Neural crest cell (in vitro differentiated cells): Measurements from ENCODE around the gene DHRS1. TPM values are rescaled to one million over a fixed set of nuclear protein-coding genes. Genes with fewer than 3 reads are reported as not detected.

Experiments
- DNase-seq: peaks from one replicate; pipeline ENCODE4 v3.0.0; 2021; ENCODE audit warnings: low read depth, mixed read lengths, low spot score
- H3K27ac Mint-ChIP-seq: one replicate; pipeline ENCODE4 v1.8.0; 2021; ENCODE audit warnings: mild to moderate bottlenecking, mixed read lengths; ENCODE audit not compliant: unreplicated experiment
- H3K27me3 Mint-ChIP-seq: 2 replicates; pipeline ENCODE4 v1.8.0; 2021; ENCODE audit warnings: low read depth, mild to moderate bottlenecking, mixed read lengths
- H3K36me3 Mint-ChIP-seq: 2 replicates; pipeline ENCODE4 v1.8.0; 2021; ENCODE audit warnings: low read depth, mild to moderate bottlenecking, mixed read lengths
- H3K4me1 Mint-ChIP-seq: 2 replicates; pipeline ENCODE4 v1.8.0; 2021; ENCODE audit warnings: mixed read lengths
- H3K4me3 Mint-ChIP-seq: one replicate; pipeline ENCODE4 v1.8.0; 2021; ENCODE audit warnings: mild to moderate bottlenecking, mixed read lengths
- H3K9me3 Mint-ChIP-seq: 2 replicates; pipeline ENCODE4 v1.8.0; 2021; ENCODE audit warnings: mixed read lengths
- CTCF ChIP-seq: fragments of 200-600 bp; sonication (generic); conservative IDR thresholded peaks from 2 replicates; pipeline ENCODE4 v1.5.0; 2021; ENCODE audit warnings: antibody characterized with exemption, mild to moderate bottlenecking
- total RNA-seq: library from RNA; stranded (reverse); gene quantifications from 2 replicates; pipeline ENCODE4 v1.2.1, GENCODE V29; 2021

Gene DHRS1
- total RNA-seq, 1 donor from 2014 or later, result 17.2 TPM

- DNase-seq, result no peak
- Mint-ChIP-seq H3K36me3 (peaks cover 3% of the 10 kb centered on the region), H3K27ac (peak within 1 kb of the TSS; percentile 24), H3K4me3 (no peak within 1 kb of the TSS), H3K9me3 (no peaks in the 10 kb centered on the region), H3K4me1 (peaks cover 5% of the 10 kb centered on the region), H3K27me3 (no peaks in the 10 kb centered on the region)
- TF ChIP-seq CTCF, result no peak
These were observed 11.3 kb upstream of the DHRS1 start, which contains the start of gene LTB4R for GRCh38 chr14:24310646-24311604. LTB4R (plus strand) TSS chr14:24311502; CDS start chr14:24315652, 4,150 bp downstream.

GRCh38 chr14:24310265-24310645 lies 10.7 kb upstream of the DHRS1 start:
- H3K4me3 Mint-ChIP-seq, result no peak overlapping the region
- TF ChIP-seq CTCF, result no peak
- H3K9me3 Mint-ChIP-seq, result no peaks in the 10 kb centered on the region
- peaks cover 5% of the 10 kb centered on the region for H3K4me1 Mint-ChIP-seq
- H3K36me3 Mint-ChIP-seq, result peaks cover 3% of the 10 kb centered on the region
- no peaks in the 10 kb centered on the region for H3K27me3 Mint-ChIP-seq
- H3K27ac Mint-ChIP-seq, result peak overlapping the region; percentile 50
- DNase-seq, result no peak

GRCh38 chr14:24309538-24310264 lies 10.1 kb upstream of the DHRS1 start, which contains the start of gene LTB4R2:
LTB4R2 (plus strand) TSS chr14:24310140; CDS start chr14:24310665, 525 bp downstream.
- peaks cover 3% of the 10 kb centered on the region for H3K36me3 Mint-ChIP-seq
- H3K27ac Mint-ChIP-seq, result peak within 1 kb of the TSS; percentile 50
- no peak within 1 kb of the TSS for H3K4me3 Mint-ChIP-seq
- no peak for TF ChIP-seq CTCF
- H3K9me3 Mint-ChIP-seq, result no peaks in the 10 kb centered on the region
- peaks cover 5% of the 10 kb centered on the region for H3K4me1 Mint-ChIP-seq
- H3K27me3 Mint-ChIP-seq, result no peaks in the 10 kb centered on the region
- DNase-seq, result no peak

- Mint-ChIP-seq H3K4me3 (no peak overlapping the region), H3K27me3 (no peaks in the 10 kb centered on the region), H3K4me1 (peaks cover 5% of the 10 kb centered on the region), H3K36me3 (peaks cover 3% of the 10 kb centered on the region), H3K27ac (no peak overlapping the region), H3K9me3 (no peaks in the 10 kb centered on the region)
- no peak for DNase-seq
- peak; percentile 17 for TF ChIP-seq CTCF
These were observed 9.0 kb upstream of the DHRS1 start for GRCh38 chr14:24308342-24309124.
